ENCODE results near the gene ST8SIA6. TPM values are rescaled to one million over a fixed set of nuclear protein-coding genes. Genes with fewer than 3 reads are reported as not detected.

The ST8SIA6 gene
- total and polyA plus RNA-seq, 4 donors = 0.10 to 2.9 (median 2.4) TPM; not detected in 1

DNA sequence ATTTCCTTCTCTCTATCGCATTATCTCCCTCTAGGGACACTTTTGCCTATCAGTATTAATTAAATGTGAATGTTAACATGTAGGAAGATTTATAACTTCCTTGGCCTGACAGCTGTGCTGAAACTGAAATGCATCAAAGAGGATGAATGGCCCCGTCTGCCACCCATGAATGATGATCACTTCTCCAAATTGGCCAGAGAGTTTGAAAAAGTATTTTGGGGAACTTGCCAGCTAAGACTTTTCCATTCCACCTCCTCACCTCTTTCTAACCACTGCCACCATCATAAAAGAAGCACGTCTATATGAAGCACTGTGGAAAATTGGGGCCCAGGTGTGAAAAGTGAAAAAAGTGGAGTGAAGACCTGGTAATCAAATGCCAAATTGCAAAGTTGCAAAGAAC lies 25.4 kb upstream of the ST8SIA6 start:
- no peaks in the 10 kb centered on the region for H3K4me1 ChIP-seq (ENCODE audit: control insufficient read depth in 1 of 2, insufficient read depth in 2 of 2, low read length in 2 of 2)
- ATAC-seq (ENCODE audit: low FRiP score) (no peak), DNase-seq (no peak)
- H3K4me3 ChIP-seq (ENCODE audit: low read length in 2 of 2) = no peak overlapping the region
- intact Hi-C loops (cut with DNase I) = no loop called here
- H3K9me3 ChIP-seq (ENCODE audit: control insufficient read depth, low read length) = peaks cover 4% of the 10 kb centered on the region
- H3K36me3 ChIP-seq (ENCODE audit: control insufficient read depth in 1 of 2, insufficient read depth in 2 of 2, low read length in 1 of 2) = no peaks in the 10 kb centered on the region
- H3K27ac ChIP-seq (ENCODE audit: low read depth in 1 of 2, low read length in 2 of 2) = no peak overlapping the region
- H3K27me3 ChIP-seq (ENCODE audit: control insufficient read depth in 1 of 2, insufficient read depth in 2 of 2, low read length in 1 of 2) = peaks cover 0 to 1% of the 10 kb centered on the region in 2 donors
- 32 to 40% methylated on average over 3 of the region's 3 CpGs for WGBS, 2 donors

DNA sequence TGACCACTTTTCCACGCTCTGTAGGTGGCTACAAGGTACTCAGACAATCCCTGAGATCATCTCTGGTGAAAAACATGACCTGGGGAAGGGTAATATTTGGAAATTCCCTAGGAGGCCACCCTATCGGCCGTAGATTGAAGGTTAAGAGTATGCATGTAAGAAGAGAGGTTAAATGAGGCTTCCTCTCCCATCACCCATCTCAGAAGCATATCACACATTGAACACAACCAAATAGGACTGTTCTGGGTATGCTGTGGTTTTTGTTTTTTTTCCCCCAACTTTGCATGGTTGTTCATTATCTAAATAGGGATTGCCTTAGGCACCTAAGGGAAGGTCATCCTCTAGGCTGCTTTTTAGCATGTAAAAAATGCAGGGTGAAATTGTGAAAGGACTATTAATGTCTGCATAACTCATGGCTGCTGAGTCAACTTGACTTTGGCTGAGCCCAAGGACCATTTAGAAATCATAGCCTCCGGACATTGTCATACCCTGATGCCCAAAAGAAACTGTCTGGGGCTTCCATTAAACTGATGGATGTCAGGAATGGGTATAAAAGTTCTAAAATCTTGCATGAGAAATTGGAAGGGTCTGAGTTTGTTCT lies 24.7 kb upstream of the ST8SIA6 start:
- peaks cover 4% of the 10 kb centered on the region for H3K9me3 ChIP-seq (ENCODE audit: control insufficient read depth, low read length)
- ATAC-seq (ENCODE audit: low FRiP score) = no peak
- no peak for DNase-seq

DNA sequence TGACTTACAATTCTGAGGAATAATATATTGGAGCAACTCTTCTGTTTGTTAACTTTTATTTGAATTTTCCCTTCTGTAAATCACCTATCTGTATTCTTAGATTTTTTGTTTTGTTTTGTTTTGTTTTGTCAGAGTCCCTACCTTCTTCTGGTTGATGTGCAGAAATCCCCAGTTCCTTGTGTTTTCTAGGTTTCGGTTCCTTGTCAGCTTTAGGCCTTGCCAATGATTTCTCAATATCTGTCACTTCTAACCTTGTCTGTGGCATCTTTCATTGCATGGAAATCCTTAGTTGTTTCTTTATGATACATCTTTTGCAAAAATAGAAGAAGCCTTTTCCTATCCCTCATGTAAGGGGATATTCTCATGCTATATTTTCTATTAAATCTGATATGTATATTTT lies 21.7 kb upstream of the ST8SIA6 start:
- Histone ChIP-seq H3K4me1 (ENCODE audit: control insufficient read depth in 1 of 2, insufficient read depth in 2 of 2, low read length in 2 of 2) (no peaks in the 10 kb centered on the region), H3K4me3 (ENCODE audit: low read length in 2 of 2) (no peak overlapping the region), H3K27ac (ENCODE audit: low read depth in 1 of 2, low read length in 2 of 2) (no peak overlapping the region), H3K36me3 (ENCODE audit: control insufficient read depth in 1 of 2, insufficient read depth in 2 of 2, low read length in 1 of 2) (no peaks in the 10 kb centered on the region), H3K27me3 (ENCODE audit: control insufficient read depth in 1 of 2, insufficient read depth in 2 of 2, low read length in 1 of 2) (peaks cover 0 to 1% of the 10 kb centered on the region in 2 donors), H3K9me3 (ENCODE audit: control insufficient read depth, low read length) (peaks cover under 1% of the 10 kb centered on the region)
- WGBS, 2 donors = 88 to 95% methylated on average over 1 of the region's 1 CpG
- ATAC-seq (ENCODE audit: low FRiP score) (no peak), DNase-seq (no peak)
- intact Hi-C loops (cut with DNase I) = no loop called here

More for the DNA sequence above, 24.7 kb upstream of the ST8SIA6 start:
- H3K27ac ChIP-seq (ENCODE audit: low read depth in 1 of 2, low read length in 2 of 2) = no peak overlapping the region
- WGBS, 2 donors = 82 to 84% methylated on average over 4 of the region's 4 CpGs
- H3K4me1 ChIP-seq (ENCODE audit: control insufficient read depth in 1 of 2, insufficient read depth in 2 of 2, low read length in 2 of 2) = no peaks in the 10 kb centered on the region
- H3K27me3 ChIP-seq (ENCODE audit: control insufficient read depth in 1 of 2, insufficient read depth in 2 of 2, low read length in 1 of 2) = peaks cover 0 to 1% of the 10 kb centered on the region in 2 donors
- intact Hi-C loops (cut with DNase I) = no loop called here
- no peak overlapping the region for H3K4me3 ChIP-seq (ENCODE audit: low read length in 2 of 2)
- no peaks in the 10 kb centered on the region for H3K36me3 ChIP-seq (ENCODE audit: control insufficient read depth in 1 of 2, insufficient read depth in 2 of 2, low read length in 1 of 2)

DNA sequence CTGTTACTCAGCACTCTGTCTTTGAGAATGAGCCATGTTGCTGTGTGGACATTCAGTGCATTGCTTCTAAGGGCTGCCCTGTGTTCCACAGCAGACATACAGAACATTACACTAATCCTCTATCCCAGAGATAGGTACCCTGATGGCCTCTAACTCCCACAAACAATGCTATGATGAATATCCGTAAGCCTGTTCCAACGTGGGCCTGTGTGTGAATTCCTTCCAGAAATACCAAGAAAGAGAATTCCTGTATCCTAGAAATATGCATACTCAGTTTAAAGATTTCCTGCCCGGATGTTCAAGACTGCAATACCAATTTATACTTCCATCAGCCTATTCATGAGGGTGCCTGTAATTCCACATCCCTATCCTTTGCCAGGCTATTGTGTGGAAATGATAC lies 21.3 kb upstream of the ST8SIA6 start:
- intact Hi-C loops (cut with DNase I) = no loop called here
- no peak for ATAC-seq (ENCODE audit: low FRiP score)
- Histone ChIP-seq H3K27me3 (ENCODE audit: control insufficient read depth in 1 of 2, insufficient read depth in 2 of 2, low read length in 1 of 2) (peaks cover 0 to 1% of the 10 kb centered on the region in 2 donors), H3K36me3 (ENCODE audit: control insufficient read depth in 1 of 2, insufficient read depth in 2 of 2, low read length in 1 of 2) (no peaks in the 10 kb centered on the region), H3K4me1 (ENCODE audit: control insufficient read depth in 1 of 2, insufficient read depth in 2 of 2, low read length in 2 of 2) (no peaks in the 10 kb centered on the region), H3K9me3 (ENCODE audit: control insufficient read depth, low read length) (no peaks in the 10 kb centered on the region), H3K27ac (ENCODE audit: low read depth in 1 of 2, low read length in 2 of 2) (no peak overlapping the region), H3K4me3 (ENCODE audit: low read length in 2 of 2) (no peak overlapping the region)
- WGBS, 2 donors = 68 to 70% methylated on average over 3 of the region's 3 CpGs
- DNase-seq = no peak

DNA sequence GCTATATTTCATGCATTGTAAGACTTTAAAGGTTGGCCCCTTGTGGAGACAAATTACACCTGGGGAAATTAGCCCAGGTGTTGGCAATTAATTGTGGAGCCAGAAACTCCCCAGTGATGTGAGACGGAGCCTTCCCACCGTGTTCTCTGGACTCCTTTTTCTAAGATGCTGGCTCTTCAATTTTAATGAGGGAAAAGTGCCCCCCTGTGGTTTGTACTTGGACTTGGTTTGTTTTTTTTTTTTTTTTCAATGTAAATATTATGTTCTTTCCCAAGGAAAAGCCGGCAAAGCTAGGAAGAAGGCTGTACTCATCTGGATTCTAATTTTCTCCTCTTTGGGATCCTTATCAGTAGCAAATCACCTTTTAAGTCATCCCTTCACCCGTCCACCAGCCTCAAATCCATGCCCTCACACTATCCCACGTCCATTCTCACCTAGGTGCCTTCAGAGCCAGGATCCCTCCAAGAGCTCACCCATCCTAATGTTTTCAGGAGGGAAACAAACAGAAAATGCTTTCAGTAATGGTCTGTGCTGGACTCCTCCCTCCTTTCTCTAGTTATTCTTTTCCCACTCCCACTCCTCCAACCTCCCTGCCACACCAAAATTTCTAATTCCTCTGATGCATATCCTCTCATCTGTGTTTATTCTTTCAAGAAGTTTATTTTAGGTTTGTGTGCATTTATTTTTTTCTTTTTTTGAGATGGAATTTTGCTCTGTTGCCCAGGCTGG lies 20.4 kb upstream of the ST8SIA6 start:
- intact Hi-C loops (cut with DNase I) = no loop called here
- no peak for DNase-seq
- no peaks in the 10 kb centered on the region for H3K9me3 ChIP-seq (ENCODE audit: control insufficient read depth, low read length)
- no peaks in the 10 kb centered on the region for H3K4me1 ChIP-seq (ENCODE audit: control insufficient read depth in 1 of 2, insufficient read depth in 2 of 2, low read length in 2 of 2)
- ATAC-seq (ENCODE audit: low FRiP score) = no peak
- H3K4me3 ChIP-seq (ENCODE audit: low read length in 2 of 2) = no peak overlapping the region
- WGBS, 2 donors = 24 to 25% methylated on average over 5 of the region's 5 CpGs
- H3K36me3 ChIP-seq (ENCODE audit: control insufficient read depth in 1 of 2, insufficient read depth in 2 of 2, low read length in 1 of 2) = no peaks in the 10 kb centered on the region
- peaks cover 0 to 1% of the 10 kb centered on the region in 2 donors for H3K27me3 ChIP-seq (ENCODE audit: control insufficient read depth in 1 of 2, insufficient read depth in 2 of 2, low read length in 1 of 2)
- H3K27ac ChIP-seq (ENCODE audit: low read depth in 1 of 2, low read length in 2 of 2) = no peak overlapping the region

DNA sequence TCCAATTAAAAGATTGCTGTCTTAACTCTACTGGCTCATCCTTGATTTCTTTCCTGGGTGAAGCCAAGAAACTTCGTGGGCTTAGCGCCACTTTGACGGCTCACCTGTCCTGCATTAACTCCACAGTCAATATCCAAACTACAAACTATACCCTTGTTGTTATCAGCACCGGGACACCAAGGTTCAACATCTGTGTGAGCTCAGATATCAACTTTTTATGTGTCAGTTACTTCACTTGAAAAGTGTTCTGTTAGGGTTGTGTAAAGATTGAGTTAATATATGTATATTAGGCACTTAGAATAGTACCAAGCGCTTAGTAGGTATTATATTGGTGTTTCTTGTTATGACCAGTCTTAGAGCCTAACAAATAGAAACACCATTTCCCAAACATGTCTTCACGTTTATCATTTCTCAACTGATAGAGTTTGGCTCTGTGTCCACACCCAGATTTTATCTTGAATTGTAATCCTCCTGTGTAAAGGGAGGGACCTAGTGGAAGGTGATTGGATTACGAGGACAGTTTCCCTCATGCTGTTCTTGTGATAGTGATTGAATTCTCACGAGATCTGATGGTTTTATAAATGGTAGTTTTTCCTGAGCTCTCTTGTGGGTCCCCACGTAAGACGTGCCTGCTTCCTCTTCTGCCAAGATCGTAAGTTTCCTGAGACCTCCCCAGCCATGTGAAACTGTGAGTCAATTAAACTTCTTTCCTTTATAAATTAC lies 19.0 kb upstream of the ST8SIA6 start:
- intact Hi-C loops (cut with DNase I) = no loop called here
- Histone ChIP-seq H3K36me3 (ENCODE audit: control insufficient read depth in 1 of 2, insufficient read depth in 2 of 2, low read length in 1 of 2) (no peaks in the 10 kb centered on the region), H3K27me3 (ENCODE audit: control insufficient read depth in 1 of 2, insufficient read depth in 2 of 2, low read length in 1 of 2) (peaks cover 0 to 1% of the 10 kb centered on the region in 2 donors), H3K4me1 (ENCODE audit: control insufficient read depth in 1 of 2, insufficient read depth in 2 of 2, low read length in 2 of 2) (no peaks in the 10 kb centered on the region), H3K27ac (ENCODE audit: low read depth in 1 of 2, low read length in 2 of 2) (no peak overlapping the region), H3K9me3 (ENCODE audit: control insufficient read depth, low read length) (no peaks in the 10 kb centered on the region), H3K4me3 (ENCODE audit: low read length in 2 of 2) (no peak overlapping the region)
- WGBS, 2 donors = 57 to 58% methylated on average over 11 of the region's 11 CpGs
- DNase-seq (no peak), ATAC-seq (ENCODE audit: low FRiP score) (no peak)

DNA sequence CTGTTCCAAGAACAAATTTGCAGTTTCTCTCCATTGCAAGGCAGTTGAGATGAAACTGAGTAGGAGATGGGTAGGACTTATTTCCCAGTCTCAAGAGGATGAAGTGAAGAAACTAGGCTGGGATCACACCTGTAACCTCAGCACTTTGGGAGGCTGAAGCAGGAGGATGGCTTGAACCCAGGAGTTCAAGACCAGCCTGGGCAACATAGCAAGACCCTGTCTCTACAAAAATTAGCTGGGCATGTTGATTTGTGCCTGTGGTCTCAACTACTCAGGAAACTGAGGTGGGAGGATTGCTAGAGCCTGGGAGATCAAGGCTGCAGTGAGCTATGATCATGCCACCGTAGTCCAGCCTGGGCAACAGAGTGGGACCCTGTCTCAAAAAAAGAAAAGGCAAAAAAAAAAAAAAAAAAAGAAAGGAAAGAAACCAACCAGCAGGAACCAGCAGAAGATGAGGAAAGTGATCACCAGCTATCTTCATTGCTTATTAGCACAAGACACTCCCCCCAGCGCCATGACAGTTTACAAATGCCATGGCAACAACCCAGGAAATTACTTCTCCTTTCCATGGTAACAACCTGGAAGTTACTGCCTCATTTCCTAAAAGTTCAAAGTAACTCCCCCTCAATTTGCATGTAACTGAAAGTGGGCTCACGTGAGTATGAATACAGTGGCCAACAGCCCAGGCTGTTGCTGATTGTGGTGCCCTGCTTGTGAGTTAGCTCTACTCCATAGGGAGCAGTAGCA lies 18.3 kb upstream of the ST8SIA6 start:
- H3K4me1 ChIP-seq (ENCODE audit: control insufficient read depth in 1 of 2, insufficient read depth in 2 of 2, low read length in 2 of 2) = no peaks in the 10 kb centered on the region
- DNase-seq (no peak), ATAC-seq (ENCODE audit: low FRiP score) (no peak)
- H3K27ac ChIP-seq (ENCODE audit: low read depth in 1 of 2, low read length in 2 of 2) = no peak overlapping the region
- intact Hi-C loops (cut with DNase I) = no loop called here
- H3K9me3 ChIP-seq (ENCODE audit: control insufficient read depth, low read length) = no peaks in the 10 kb centered on the region
- 87 to 93% methylated on average over 3 of the region's 3 CpGs for WGBS, 2 donors
- H3K4me3 ChIP-seq (ENCODE audit: low read length in 2 of 2) = no peak overlapping the region
- H3K27me3 ChIP-seq (ENCODE audit: control insufficient read depth in 1 of 2, insufficient read depth in 2 of 2, low read length in 1 of 2) = peaks cover 0 to 1% of the 10 kb centered on the region in 2 donors
- H3K36me3 ChIP-seq (ENCODE audit: control insufficient read depth in 1 of 2, insufficient read depth in 2 of 2, low read length in 1 of 2) = no peaks in the 10 kb centered on the region

DNA sequence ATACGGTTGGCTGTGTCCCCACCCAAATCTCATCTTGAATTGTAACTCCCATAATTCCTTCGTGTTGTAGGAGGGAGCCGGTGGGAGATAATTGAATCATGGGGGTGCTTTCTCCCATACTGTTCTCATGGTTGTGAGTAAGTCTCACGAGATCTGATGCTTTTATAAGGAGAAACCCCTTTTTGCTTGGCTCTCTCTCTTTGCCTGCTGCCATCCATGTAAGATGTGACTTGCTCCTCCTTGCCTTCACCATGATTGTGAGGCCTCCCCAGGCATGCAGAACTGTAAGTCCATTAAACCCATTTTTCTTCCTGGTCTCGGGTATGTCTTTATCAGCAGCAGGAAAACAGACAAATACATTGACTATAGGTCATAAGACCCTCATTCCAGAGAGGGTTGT lies 15.9 kb upstream of the ST8SIA6 start:
- DNase-seq (no peak), ATAC-seq (ENCODE audit: low FRiP score) (no peak)
- no peaks in the 10 kb centered on the region for H3K9me3 ChIP-seq (ENCODE audit: control insufficient read depth, low read length)
- H3K27me3 ChIP-seq (ENCODE audit: control insufficient read depth in 1 of 2, insufficient read depth in 2 of 2, low read length in 1 of 2) = no peaks in the 10 kb centered on the region
- intact Hi-C loops (cut with DNase I) = no loop called here
- no peak overlapping the region for H3K27ac ChIP-seq (ENCODE audit: low read depth in 1 of 2, low read length in 2 of 2)
- no peaks in the 10 kb centered on the region for H3K4me1 ChIP-seq (ENCODE audit: control insufficient read depth in 1 of 2, insufficient read depth in 2 of 2, low read length in 2 of 2)
- WGBS, 2 donors = 96% methylated on average over 5 of the region's 5 CpGs
- no peaks in the 10 kb centered on the region for H3K36me3 ChIP-seq (ENCODE audit: control insufficient read depth in 1 of 2, insufficient read depth in 2 of 2, low read length in 1 of 2)
- no peak overlapping the region for H3K4me3 ChIP-seq (ENCODE audit: low read length in 2 of 2)
